K562 (cell line): Measurements from ENCODE around the gene SLC2A2. TPM values are rescaled to one million over a fixed set of nuclear protein-coding genes. Genes with fewer than 3 reads are reported as not detected.

Source experiments
- C11orf30 ChIP-seq: fragments of 450-650 bp; IDR thresholded peaks from 2 replicates; pipeline ENCODE4 v1.6.1; 2016; ENCODE audit warnings: low read depth, mild to moderate bottlenecking
- MXI1 ChIP-seq: IDR thresholded peaks from 2 replicates; pipeline ENCODE4 v1.6.1; 2011; ENCODE audit warnings: low read depth, mild to moderate bottlenecking, improper control_type of control experiment, low read length
- TGIF2 ChIP-seq: sonication (generic); formaldehyde crosslinking; IDR thresholded peaks from 2 replicates; pipeline ENCODE4 v1.8.1; 2022; ENCODE audit warnings: mild to moderate bottlenecking, missing genetic modification reagents, moderate library complexity
- ZNF507 ChIP-seq: conservative IDR thresholded peaks from 2 replicates; pipeline ENCODE4 v1.6.1; 2017; ENCODE audit warnings: missing genetic modification characterization, missing compliant biosample characterization
- polyA plus RNA-seq, 8 experiments: library from polyadenylated mRNA; depleted of rRNA in 4 of 8; stranded (reverse) in 5 of 8; unstranded in 3 of 8; fragments of >200 nt; fragmentation: Nextera tagmentation in 2 of 8; fragmentation: Illumina TruSeq in 1 of 8; extraction: Ambion mirVana in 2 of 8; extraction: Trizol in 1 of 8; gene quantifications; 2 replicates each; pipeline versions ENCODE4 v1.2.1 to v1.2.3, GENCODE V29; 2011 to 2014; ENCODE audit warnings: inconsistent platforms in 1 of 8, missing spikeins in 1 of 8
- total RNA-seq, 7 experiments: library from RNA; depleted of rRNA in 6 of 7; stranded (reverse); fragments of >200 nt in 6 of 7; fragmentation: Illumina TruSeq in 2 of 7; extraction: Trizol in 2 of 7; gene quantifications; 2 replicates each; pipeline versions ENCODE4 v1.2.1 to v1.2.3, GENCODE V29; 2011 to 2021; ENCODE audit warnings: low replicate concordance in 1 of 7
- TF ChIP-seq, protein P1 (sequence below), 2 experiments: fragments of 450-650 bp in 1 of 2; sonication (generic) in 1 of 2; formaldehyde crosslinking in 1 of 2; IDR thresholded peaks; 2 replicates each; pipeline versions ENCODE4 v1.7.1 to v1.9.0; 2016 to 2022; ENCODE audit warnings: inconsistent platforms in 1 of 2, mild to moderate bottlenecking in 1 of 2, missing genetic modification reagents in 1 of 2
- TF ChIP-seq, protein P2 (sequence below): IDR thresholded peaks from 3 replicates; pipeline ENCODE4 v1.6.1; 2011; ENCODE audit warnings: borderline replicate concordance, mild to moderate bottlenecking, moderate library complexity; ENCODE audit not compliant: insufficient read length; ENCODE audit errors: extremely low read depth
- TF ChIP-seq, protein P3 (sequence below): fragments of 250-450 bp; sonication (Bioruptor Pico); IDR thresholded peaks from 2 replicates; pipeline ENCODE4 v1.8.0; 2022; ENCODE audit warnings: moderate library complexity, mild to moderate bottlenecking, inconsistent platforms
- TF ChIP-seq, protein P4 (sequence below), 2 experiments: IDR thresholded peaks; 2 replicates each; pipeline ENCODE4 v1.6.1; 2011; ENCODE audit warnings: borderline replicate concordance in 1 of 2, control low read depth in 1 of 2, low read depth in 1 of 2, low read length in 1 of 2, mild to moderate bottlenecking in 1 of 2, mixed read lengths in 1 of 2, moderate library complexity in 1 of 2; ENCODE audit not compliant: insufficient read depth in 1 of 2, insufficient read length in 1 of 2, poor library complexity in 1 of 2, severe bottlenecking in 1 of 2; ENCODE audit errors: extremely low read depth in 1 of 2

The SLC2A2 gene
- total and polyA plus RNA-seq, 9 of the 15 experiments (the other 6 are each of a cell fraction or from before 2014, with no cell fraction given), result 0.18 TPM; not detected in 8

DNA sequence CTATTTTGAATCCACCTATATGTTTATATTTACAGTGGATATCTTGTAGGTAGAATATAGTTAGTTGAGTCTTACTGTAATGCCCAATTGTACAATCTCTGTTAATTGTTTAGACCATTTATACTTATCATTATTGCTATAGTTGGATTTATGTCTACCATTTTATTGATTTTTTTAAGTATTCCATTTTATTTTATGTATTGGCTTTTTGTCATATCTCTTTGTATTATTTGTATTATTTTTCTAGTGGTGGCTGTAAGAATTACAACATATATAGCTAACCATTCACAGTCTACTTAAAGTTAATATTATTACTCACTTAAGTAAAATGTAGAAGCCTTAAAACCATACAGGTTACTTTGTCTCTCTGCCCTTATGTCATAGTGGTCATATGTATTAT lies 46.1 kb downstream of the SLC2A2 start (continued):
- TF ChIP-seq, protein P1, sequence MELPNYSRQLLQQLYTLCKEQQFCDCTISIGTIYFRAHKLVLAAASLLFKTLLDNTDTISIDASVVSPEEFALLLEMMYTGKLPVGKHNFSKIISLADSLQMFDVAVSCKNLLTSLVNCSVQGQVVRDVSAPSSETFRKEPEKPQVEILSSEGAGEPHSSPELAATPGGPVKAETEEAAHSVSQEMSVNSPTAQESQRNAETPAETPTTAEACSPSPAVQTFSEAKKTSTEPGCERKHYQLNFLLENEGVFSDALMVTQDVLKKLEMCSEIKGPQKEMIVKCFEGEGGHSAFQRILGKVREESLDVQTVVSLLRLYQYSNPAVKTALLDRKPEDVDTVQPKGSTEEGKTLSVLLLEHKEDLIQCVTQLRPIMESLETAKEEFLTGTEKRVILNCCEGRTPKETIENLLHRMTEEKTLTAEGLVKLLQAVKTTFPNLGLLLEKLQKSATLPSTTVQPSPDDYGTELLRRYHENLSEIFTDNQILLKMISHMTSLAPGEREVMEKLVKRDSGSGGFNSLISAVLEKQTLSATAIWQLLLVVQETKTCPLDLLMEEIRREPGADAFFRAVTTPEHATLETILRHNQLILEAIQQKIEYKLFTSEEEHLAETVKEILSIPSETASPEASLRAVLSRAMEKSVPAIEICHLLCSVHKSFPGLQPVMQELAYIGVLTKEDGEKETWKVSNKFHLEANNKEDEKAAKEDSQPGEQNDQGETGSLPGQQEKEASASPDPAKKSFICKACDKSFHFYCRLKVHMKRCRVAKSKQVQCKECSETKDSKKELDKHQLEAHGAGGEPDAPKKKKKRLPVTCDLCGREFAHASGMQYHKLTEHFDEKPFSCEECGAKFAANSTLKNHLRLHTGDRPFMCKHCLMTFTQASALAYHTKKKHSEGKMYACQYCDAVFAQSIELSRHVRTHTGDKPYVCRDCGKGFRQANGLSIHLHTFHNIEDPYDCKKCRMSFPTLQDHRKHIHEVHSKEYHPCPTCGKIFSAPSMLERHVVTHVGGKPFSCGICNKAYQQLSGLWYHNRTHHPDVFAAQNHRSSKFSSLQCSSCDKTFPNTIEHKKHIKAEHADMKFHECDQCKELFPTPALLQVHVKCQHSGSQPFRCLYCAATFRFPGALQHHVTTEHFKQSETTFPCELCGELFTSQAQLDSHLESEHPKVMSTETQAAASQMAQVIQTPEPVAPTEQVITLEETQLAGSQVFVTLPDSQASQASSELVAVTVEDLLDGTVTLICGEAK (IDR thresholded peaks at IDR 0.05), result no peak
- TF ChIP-seq, protein P1 (CRISPR knock-in tag; IDR thresholded peaks at IDR 0.05), result no peak
- TF ChIP-seq, protein P2, sequence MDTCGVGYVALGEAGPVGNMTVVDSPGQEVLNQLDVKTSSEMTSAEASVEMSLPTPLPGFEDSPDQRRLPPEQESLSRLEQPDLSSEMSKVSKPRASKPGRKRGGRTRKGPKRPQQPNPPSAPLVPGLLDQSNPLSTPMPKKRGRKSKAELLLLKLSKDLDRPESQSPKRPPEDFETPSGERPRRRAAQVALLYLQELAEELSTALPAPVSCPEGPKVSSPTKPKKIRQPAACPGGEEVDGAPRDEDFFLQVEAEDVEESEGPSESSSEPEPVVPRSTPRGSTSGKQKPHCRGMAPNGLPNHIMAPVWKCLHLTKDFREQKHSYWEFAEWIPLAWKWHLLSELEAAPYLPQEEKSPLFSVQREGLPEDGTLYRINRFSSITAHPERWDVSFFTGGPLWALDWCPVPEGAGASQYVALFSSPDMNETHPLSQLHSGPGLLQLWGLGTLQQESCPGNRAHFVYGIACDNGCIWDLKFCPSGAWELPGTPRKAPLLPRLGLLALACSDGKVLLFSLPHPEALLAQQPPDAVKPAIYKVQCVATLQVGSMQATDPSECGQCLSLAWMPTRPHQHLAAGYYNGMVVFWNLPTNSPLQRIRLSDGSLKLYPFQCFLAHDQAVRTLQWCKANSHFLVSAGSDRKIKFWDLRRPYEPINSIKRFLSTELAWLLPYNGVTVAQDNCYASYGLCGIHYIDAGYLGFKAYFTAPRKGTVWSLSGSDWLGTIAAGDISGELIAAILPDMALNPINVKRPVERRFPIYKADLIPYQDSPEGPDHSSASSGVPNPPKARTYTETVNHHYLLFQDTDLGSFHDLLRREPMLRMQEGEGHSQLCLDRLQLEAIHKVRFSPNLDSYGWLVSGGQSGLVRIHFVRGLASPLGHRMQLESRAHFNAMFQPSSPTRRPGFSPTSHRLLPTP, result no peak
- TF ChIP-seq, protein P3, sequence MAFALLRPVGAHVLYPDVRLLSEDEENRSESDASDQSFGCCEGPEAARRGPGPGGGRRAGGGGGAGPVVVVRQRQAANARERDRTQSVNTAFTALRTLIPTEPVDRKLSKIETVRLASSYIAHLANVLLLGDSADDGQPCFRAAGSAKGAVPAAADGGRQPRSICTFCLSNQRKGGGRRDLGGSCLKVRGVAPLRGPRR (CRISPR knock-in tag), result no peak
- TF ChIP-seq TGIF2 (CRISPR knock-in tag), result no peak
- no peak for TF ChIP-seq MXI1
- TF ChIP-seq C11orf30, result no peak
- TF ChIP-seq, protein P4, sequence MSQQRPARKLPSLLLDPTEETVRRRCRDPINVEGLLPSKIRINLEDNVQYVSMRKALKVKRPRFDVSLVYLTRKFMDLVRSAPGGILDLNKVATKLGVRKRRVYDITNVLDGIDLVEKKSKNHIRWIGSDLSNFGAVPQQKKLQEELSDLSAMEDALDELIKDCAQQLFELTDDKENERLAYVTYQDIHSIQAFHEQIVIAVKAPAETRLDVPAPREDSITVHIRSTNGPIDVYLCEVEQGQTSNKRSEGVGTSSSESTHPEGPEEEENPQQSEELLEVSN (IDR thresholded peaks at IDR 0.05; ENCODE audit: borderline replicate concordance in 1 of 2, extremely low read depth in 1 of 2, insufficient read depth in 1 of 2, insufficient read length in 1 of 2, low read depth in 1 of 2, low read length in 1 of 2, poor library complexity in 1 of 2, severe bottlenecking in 1 of 2), result no peak
- TF ChIP-seq ZNF507 (tag), result no peak
